ENCODE data around the gene STK24.

STK24 gene

DNA sequence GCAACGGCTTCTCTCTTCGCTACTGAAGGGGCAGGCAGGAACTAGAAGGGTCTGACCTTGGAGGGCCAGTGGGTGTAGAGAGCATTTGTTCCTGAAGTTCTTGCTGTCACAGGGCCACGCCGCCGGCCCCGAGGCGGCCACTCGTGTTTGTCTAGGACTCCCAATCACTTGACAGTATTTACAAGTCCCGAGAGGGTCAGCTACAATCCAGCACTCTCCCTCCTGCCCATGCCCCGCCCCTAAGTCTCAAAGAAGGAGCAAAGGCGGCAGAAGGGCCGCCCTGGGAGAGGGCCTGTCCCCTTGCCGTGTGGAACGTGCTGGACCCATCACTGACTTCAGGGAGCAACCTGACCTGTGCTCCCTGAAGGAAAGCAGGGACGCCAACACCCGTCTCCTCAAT lies 118.5 kb downstream of the STK24 start:
- H4K20me1 ChIP-seq (ENCODE audit: low read depth, low read length), result no peaks in the 10 kb centered on the region
- H3K9ac ChIP-seq (ENCODE audit: low read length), result no peak overlapping the region
- TF ChIP-seq EZH2phosphoT487 (conservative IDR thresholded peaks at IDR 0.05; ENCODE audit: low read length), result no peak
- TF ChIP-seq, protein P1, sequence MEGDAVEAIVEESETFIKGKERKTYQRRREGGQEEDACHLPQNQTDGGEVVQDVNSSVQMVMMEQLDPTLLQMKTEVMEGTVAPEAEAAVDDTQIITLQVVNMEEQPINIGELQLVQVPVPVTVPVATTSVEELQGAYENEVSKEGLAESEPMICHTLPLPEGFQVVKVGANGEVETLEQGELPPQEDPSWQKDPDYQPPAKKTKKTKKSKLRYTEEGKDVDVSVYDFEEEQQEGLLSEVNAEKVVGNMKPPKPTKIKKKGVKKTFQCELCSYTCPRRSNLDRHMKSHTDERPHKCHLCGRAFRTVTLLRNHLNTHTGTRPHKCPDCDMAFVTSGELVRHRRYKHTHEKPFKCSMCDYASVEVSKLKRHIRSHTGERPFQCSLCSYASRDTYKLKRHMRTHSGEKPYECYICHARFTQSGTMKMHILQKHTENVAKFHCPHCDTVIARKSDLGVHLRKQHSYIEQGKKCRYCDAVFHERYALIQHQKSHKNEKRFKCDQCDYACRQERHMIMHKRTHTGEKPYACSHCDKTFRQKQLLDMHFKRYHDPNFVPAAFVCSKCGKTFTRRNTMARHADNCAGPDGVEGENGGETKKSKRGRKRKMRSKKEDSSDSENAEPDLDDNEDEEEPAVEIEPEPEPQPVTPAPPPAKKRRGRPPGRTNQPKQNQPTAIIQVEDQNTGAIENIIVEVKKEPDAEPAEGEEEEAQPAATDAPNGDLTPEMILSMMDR (IDR thresholded peaks at IDR 0.05; ENCODE audit: insufficient read depth, low read length, poor library complexity, severe bottlenecking), result no peak
- no peaks in the 10 kb centered on the region for H3K9me3 ChIP-seq (ENCODE audit: insufficient read depth, low read length)
- H3K4me2 ChIP-seq (ENCODE audit: low read depth, low read length, poor library complexity, severe bottlenecking), result no peak overlapping the region
- no peaks in the 10 kb centered on the region for H3K36me3 ChIP-seq (ENCODE audit: low read length)
- H3K9me2 ChIP-seq (replicated peaks; ENCODE audit: insufficient read depth, low read length), result no peaks in the 10 kb centered on the region
- H3F3A ChIP-seq (ENCODE audit: insufficient read depth), result no peaks in the 10 kb centered on the region
- H2AFZ ChIP-seq (ENCODE audit: low read depth, low read length, severe bottlenecking), result no peak overlapping the region
- H3K27ac ChIP-seq (ENCODE audit: low read depth, low read length), result no peak overlapping the region
- H3K4me3 ChIP-seq (ENCODE audit: insufficient read depth, low read length, poor library complexity, severe bottlenecking), result no peak overlapping the region
- H3K27me3 ChIP-seq (ENCODE audit: low read length), result no peaks in the 10 kb centered on the region
- H3K79me2 ChIP-seq (ENCODE audit: insufficient read depth, low read length), result no peaks in the 10 kb centered on the region

DNA sequence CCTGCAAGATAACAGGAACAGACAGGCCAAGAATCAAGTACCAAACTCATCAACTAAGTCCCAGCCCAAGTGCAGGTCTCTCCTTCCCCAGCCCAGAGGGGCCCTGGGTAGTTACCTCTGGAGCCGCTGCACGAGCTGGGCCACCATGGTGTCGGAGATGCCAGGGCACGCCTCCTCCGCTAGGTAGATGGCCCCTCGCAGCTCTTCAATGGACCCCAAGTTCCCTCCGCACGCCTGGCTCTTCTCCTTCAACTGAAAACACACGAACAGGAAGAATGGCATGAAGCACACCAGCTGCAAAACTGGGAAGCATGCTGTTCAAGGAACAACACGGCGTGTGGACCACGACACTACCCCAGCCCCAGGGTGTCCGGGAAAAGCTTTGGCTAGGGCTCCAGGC lies 119.9 kb downstream of the STK24 start:
- Histone ChIP-seq H3K9me3 (ENCODE audit: insufficient read depth, low read length) (no peaks in the 10 kb centered on the region), H3K79me2 (ENCODE audit: insufficient read depth, low read length) (no peaks in the 10 kb centered on the region), H3F3A (ENCODE audit: insufficient read depth) (no peaks in the 10 kb centered on the region), H3K4me3 (ENCODE audit: insufficient read depth, low read length, poor library complexity, severe bottlenecking) (no peak overlapping the region), H3K9ac (ENCODE audit: low read length) (no peak overlapping the region), H3K36me3 (ENCODE audit: low read length) (no peaks in the 10 kb centered on the region), H3K9me2 (replicated peaks; ENCODE audit: insufficient read depth, low read length) (no peaks in the 10 kb centered on the region), H2AFZ (ENCODE audit: low read depth, low read length, severe bottlenecking) (no peak overlapping the region), H3K27ac (ENCODE audit: low read depth, low read length) (no peak overlapping the region), H4K20me1 (ENCODE audit: low read depth, low read length) (no peaks in the 10 kb centered on the region), H3K27me3 (ENCODE audit: low read length) (no peaks in the 10 kb centered on the region), H3K4me2 (ENCODE audit: low read depth, low read length, poor library complexity, severe bottlenecking) (no peak overlapping the region)
- no peak for TF ChIP-seq EZH2phosphoT487 (conservative IDR thresholded peaks at IDR 0.05; ENCODE audit: low read length)
- TF ChIP-seq, protein P1 (IDR thresholded peaks at IDR 0.05; ENCODE audit: insufficient read depth, low read length, poor library complexity, severe bottlenecking), result no peak

DNA sequence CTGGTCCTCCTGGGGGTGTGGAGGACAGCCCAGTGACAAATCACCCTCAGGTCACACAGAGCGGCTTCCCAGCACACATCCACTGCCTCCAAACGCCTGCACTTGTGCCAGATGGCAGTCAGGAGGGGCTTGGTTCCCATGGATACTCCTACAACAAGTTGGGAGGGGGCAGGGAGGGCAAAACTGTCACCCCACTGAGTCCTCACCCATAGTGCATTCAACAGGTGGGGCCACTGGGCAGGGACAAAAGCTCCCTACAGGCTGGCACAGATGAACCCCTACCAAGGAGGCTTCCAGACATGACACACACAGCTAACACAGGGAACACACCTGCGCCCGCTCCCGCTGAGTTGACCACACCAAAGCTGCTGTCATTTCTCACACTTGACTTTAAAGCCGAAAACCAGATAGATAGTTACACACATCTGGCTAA lies 120.5 kb downstream of the STK24 start:
- Histone ChIP-seq H3K4me3 (ENCODE audit: insufficient read depth, low read length, poor library complexity, severe bottlenecking) (no peak overlapping the region), H3K4me2 (ENCODE audit: low read depth, low read length, poor library complexity, severe bottlenecking) (no peak overlapping the region), H3K9me3 (ENCODE audit: insufficient read depth, low read length) (no peaks in the 10 kb centered on the region), H3K9ac (ENCODE audit: low read length) (no peak overlapping the region), H3K27me3 (ENCODE audit: low read length) (no peaks in the 10 kb centered on the region), H4K20me1 (ENCODE audit: low read depth, low read length) (no peaks in the 10 kb centered on the region), H2AFZ (ENCODE audit: low read depth, low read length, severe bottlenecking) (no peak overlapping the region), H3K9me2 (replicated peaks; ENCODE audit: insufficient read depth, low read length) (no peaks in the 10 kb centered on the region), H3K27ac (ENCODE audit: low read depth, low read length) (no peak overlapping the region), H3F3A (ENCODE audit: insufficient read depth) (no peaks in the 10 kb centered on the region), H3K79me2 (ENCODE audit: insufficient read depth, low read length) (no peaks in the 10 kb centered on the region), H3K36me3 (ENCODE audit: low read length) (no peaks in the 10 kb centered on the region)
- TF ChIP-seq, protein P1 (IDR thresholded peaks at IDR 0.05; ENCODE audit: insufficient read depth, low read length, poor library complexity, severe bottlenecking), result no peak
- no peak for TF ChIP-seq EZH2phosphoT487 (conservative IDR thresholded peaks at IDR 0.05; ENCODE audit: low read length)

Data from SU-DHL-6 (cell line).